Thyroid gland (tissue), 4 donors: ENCODE results near the gene MAGI3.

Experiments
- POLR2A ChIP-seq, 2 donors: fragments of 450-650 bp; IDR thresholded peaks; one replicate each; pipeline ENCODE4 v1.6.1; 2017; ENCODE audit warnings: antibody characterized with exemption in 2 of 2, mild to moderate bottlenecking in 2 of 2, moderate library complexity in 1 of 2
- TF ChIP-seq, protein P1 (sequence below), 6 experiments: fragments of 200-600 bp in 3 of 6; fragments of 450-650 bp in 3 of 6; sonication (generic) in 3 of 6; IDR thresholded peaks; one replicate each; pipeline ENCODE4 v1.5.1; 2016 to 2019; ENCODE audit warnings: antibody characterized with exemption in 6 of 6, mild to moderate bottlenecking in 2 of 6, inconsistent platforms in 1 of 6, moderate library complexity in 1 of 6

DNA sequence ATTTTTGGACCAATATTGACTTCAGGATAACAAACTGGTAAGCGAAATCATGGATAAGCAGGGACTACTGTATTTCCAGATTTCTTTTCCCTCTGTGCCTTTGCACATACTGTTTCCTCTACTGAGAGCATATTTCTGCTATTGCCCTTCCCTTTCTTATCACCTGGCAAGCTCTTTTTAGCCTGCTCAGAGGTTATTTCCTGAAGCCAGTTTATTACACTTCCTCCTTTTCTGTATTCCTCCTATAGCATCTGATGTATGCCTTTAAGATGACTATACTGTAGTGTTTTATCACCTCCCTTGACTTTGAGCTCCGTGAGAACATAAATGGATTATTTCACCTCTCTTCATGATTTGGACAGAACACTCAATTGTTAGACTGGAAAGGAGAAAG, 49.0 kb downstream of the MAGI3 start:
- TF ChIP-seq, protein P1, sequence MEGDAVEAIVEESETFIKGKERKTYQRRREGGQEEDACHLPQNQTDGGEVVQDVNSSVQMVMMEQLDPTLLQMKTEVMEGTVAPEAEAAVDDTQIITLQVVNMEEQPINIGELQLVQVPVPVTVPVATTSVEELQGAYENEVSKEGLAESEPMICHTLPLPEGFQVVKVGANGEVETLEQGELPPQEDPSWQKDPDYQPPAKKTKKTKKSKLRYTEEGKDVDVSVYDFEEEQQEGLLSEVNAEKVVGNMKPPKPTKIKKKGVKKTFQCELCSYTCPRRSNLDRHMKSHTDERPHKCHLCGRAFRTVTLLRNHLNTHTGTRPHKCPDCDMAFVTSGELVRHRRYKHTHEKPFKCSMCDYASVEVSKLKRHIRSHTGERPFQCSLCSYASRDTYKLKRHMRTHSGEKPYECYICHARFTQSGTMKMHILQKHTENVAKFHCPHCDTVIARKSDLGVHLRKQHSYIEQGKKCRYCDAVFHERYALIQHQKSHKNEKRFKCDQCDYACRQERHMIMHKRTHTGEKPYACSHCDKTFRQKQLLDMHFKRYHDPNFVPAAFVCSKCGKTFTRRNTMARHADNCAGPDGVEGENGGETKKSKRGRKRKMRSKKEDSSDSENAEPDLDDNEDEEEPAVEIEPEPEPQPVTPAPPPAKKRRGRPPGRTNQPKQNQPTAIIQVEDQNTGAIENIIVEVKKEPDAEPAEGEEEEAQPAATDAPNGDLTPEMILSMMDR (IDR thresholded peaks at IDR 0.05): no peak
- TF ChIP-seq POLR2A (IDR thresholded peaks at IDR 0.05): no peak
